SK-N-SH (cell line): ENCODE data around the gene B3GAT3. TPM values are rescaled to one million over a fixed set of nuclear protein-coding genes. Genes with fewer than 3 reads are reported as not detected.

Experiments used
- CTCF ChIA-PET: fragments of 300-600, 350-600 bp; formaldehyde crosslinking; extraction: SDS; loops from one replicate; lab custom pipeline; 2021; lab: Yijun Ruan, JAX
- POLR2A ChIA-PET: fragments of 350-600 bp; sonication (Branson Sonifier 250); formaldehyde crosslinking; extraction: SDS; loops from one replicate; lab custom pipeline; 2020; ENCODE audit warnings: antibody characterized with exemption, inconsistent platforms; lab: Yijun Ruan, JAX
- DNase-seq: peaks from one replicate; pipeline ENCODE4 v3.0.0; 2012
- H2AFZ ChIP-seq: fragments of 200-600 bp; sonication (generic); 2 replicates; pipeline ENCODE4 v1.8.1; 2016; ENCODE audit warnings: antibody characterized with exemption, mild to moderate bottlenecking, low read depth
- H3F3A ChIP-seq: fragments of 200-600 bp; sonication (generic); replicated peaks from 2 replicates; pipeline ENCODE3; 2016; ENCODE audit warnings: antibody characterized with exemption, mild to moderate bottlenecking; ENCODE audit not compliant: insufficient read depth
- H3K27ac ChIP-seq, 2 experiments: fragments of 200-500 bp in 1 of 2; fragments of 200-600 bp in 1 of 2; sonication (Bioruptor generic) in 1 of 2; sonication (generic), shearing (Covaris generic) in 1 of 2; 2 replicates each; pipeline versions ENCODE4 v1.5.1 to v1.6.1; 2014 to 2016; ENCODE audit warnings: low read depth in 2 of 2, inconsistent platforms in 1 of 2, low read length in 1 of 2, mild to moderate bottlenecking in 1 of 2, mixed read lengths in 1 of 2
- H3K27me3 ChIP-seq: fragments of 200-600 bp; sonication (generic), shearing (Covaris generic); 2 replicates; pipeline ENCODE4 v1.6.1; 2016; ENCODE audit warnings: mixed run types; ENCODE audit not compliant: insufficient read depth
- H3K36me3 ChIP-seq, 2 experiments: fragments of 200-500 bp in 1 of 2; fragments of 200-600 bp in 1 of 2; sonication (Bioruptor generic) in 1 of 2; sonication (generic) in 1 of 2; replicated peaks in 1 of 2; 2 replicates each; pipeline versions ENCODE3 to v1.5.1; 2014 to 2016; ENCODE audit warnings: low read length in 1 of 2, mild to moderate bottlenecking in 1 of 2; ENCODE audit not compliant: insufficient read depth in 2 of 2, control insufficient read depth in 1 of 2
- H3K4me1 ChIP-seq, 2 experiments: fragments of 200-500 bp in 1 of 2; fragments of 200-600 bp in 1 of 2; sonication (Bioruptor generic) in 1 of 2; sonication (generic), shearing (Covaris generic) in 1 of 2; 2 replicates each; pipeline versions ENCODE4 v1.5.1 to v1.6.1; 2014 to 2016; ENCODE audit warnings: low read depth in 1 of 2, low read length in 1 of 2, mixed run types in 1 of 2; ENCODE audit not compliant: insufficient read depth in 2 of 2, control insufficient read depth in 1 of 2
- H3K4me2 ChIP-seq: fragments of 200-600 bp; sonication (generic), shearing (Covaris generic); 2 replicates; pipeline ENCODE4 v1.6.1; 2017; ENCODE audit warnings: mixed run types
- H3K4me3 ChIP-seq, 2 experiments: fragments of 200-500 bp in 1 of 2; fragments of 200-600 bp in 1 of 2; sonication (Bioruptor generic) in 1 of 2; sonication (generic), shearing (Covaris generic) in 1 of 2; 2 replicates each; pipeline versions ENCODE4 v1.5.1 to v1.8.1; 2014 to 2016; ENCODE audit warnings: low read depth in 2 of 2, inconsistent platforms in 1 of 2, low read length in 1 of 2, mild to moderate bottlenecking in 1 of 2, mixed read lengths in 1 of 2, moderate library complexity in 1 of 2
- H3K79me2 ChIP-seq: fragments of 200-600 bp; sonication (generic); 2 replicates; pipeline ENCODE4 v1.8.1; 2017; ENCODE audit warnings: mild to moderate bottlenecking; ENCODE audit not compliant: insufficient read depth
- H3K9ac ChIP-seq: fragments of 200-600 bp; sonication (generic); 2 replicates; pipeline ENCODE4 v1.6.1; 2017; ENCODE audit warnings: mixed run types
- H3K9me2 ChIP-seq: fragments of 200-600 bp; sonication (generic); 2 replicates; pipeline ENCODE4 v1.6.1; 2017; ENCODE audit warnings: mixed run types
- H3K9me3 ChIP-seq: fragments of 200-600 bp; sonication (generic); 2 replicates; pipeline ENCODE4 v1.6.1; 2017; ENCODE audit warnings: mixed run types, mild to moderate bottlenecking, moderate library complexity
- H4K20me1 ChIP-seq: fragments of 200-600 bp; sonication (generic); 2 replicates; pipeline ENCODE4 v1.6.1; 2017; ENCODE audit warnings: mild to moderate bottlenecking, mixed run types; ENCODE audit not compliant: insufficient read depth
- CHD2 ChIP-seq: fragments of 150-350 bp; IDR thresholded peaks from 2 replicates; pipeline ENCODE4 v1.6.1; 2018; ENCODE audit warnings: low read length; ENCODE audit not compliant: partially characterized antibody
- CTCF ChIP-seq: fragments of 200-600 bp; sonication (generic); IDR thresholded peaks from 2 replicates; pipeline ENCODE4 v1.6.1; 2017; ENCODE audit warnings: antibody characterized with exemption, mild to moderate bottlenecking, moderate library complexity
- ELF1 ChIP-seq: IDR thresholded peaks from 2 replicates; pipeline ENCODE4 v1.4.0; 2012
- EP300 ChIP-seq, 2 experiments: IDR thresholded peaks; 2 replicates each; pipeline versions ENCODE4 v1.4.0 to v1.6.1; 2012; ENCODE audit warnings: borderline replicate concordance in 1 of 2, low read depth in 1 of 2, low read length in 1 of 2
- EZH2phosphoT487 ChIP-seq: fragments of 200-600 bp; sonication (generic); IDR thresholded peaks from 2 replicates; pipeline ENCODE4 v1.6.1; 2017; ENCODE audit warnings: low read depth, mixed run types, mild to moderate bottlenecking, antibody characterized with exemption, moderate library complexity, borderline replicate concordance
- FOSL2 ChIP-seq: IDR thresholded peaks from 2 replicates; pipeline ENCODE4 v1.4.0; 2012; ENCODE audit warnings: low read depth, mild to moderate bottlenecking, moderate library complexity, borderline replicate concordance
- FOXJ3 ChIP-seq: sonication (generic); formaldehyde crosslinking; IDR thresholded peaks from 2 replicates; pipeline ENCODE4 v1.5.1; 2020; ENCODE audit warnings: mild to moderate bottlenecking, missing genetic modification reagents
- FOXM1 ChIP-seq: IDR thresholded peaks from 2 replicates; pipeline ENCODE4 v1.4.0; 2012; ENCODE audit warnings: low read depth, mild to moderate bottlenecking
- GABPA ChIP-seq: IDR thresholded peaks from 2 replicates; pipeline ENCODE4 v1.4.0; 2012; ENCODE audit warnings: low read depth, mild to moderate bottlenecking
- IRF3 ChIP-seq: fragments of 150-350 bp; IDR thresholded peaks from 2 replicates; pipeline ENCODE4 v1.6.1; 2016; ENCODE audit warnings: mild to moderate bottlenecking, low read depth, low read length
- MEF2A ChIP-seq: IDR thresholded peaks from 2 replicates; pipeline ENCODE4 v1.4.0; 2012; ENCODE audit warnings: low read depth, borderline replicate concordance
- MXI1 ChIP-seq: IDR thresholded peaks from 2 replicates; pipeline ENCODE4 v1.6.1; 2012; ENCODE audit warnings: mild to moderate bottlenecking, low read depth, low read length, improper control_type of control experiment
- NFIC ChIP-seq: IDR thresholded peaks from 2 replicates; pipeline ENCODE4 v1.4.0; 2012; ENCODE audit warnings: borderline replicate concordance
- RAD21 ChIP-seq: IDR thresholded peaks from 2 replicates; pipeline ENCODE4 v1.6.1; 2012; ENCODE audit warnings: mild to moderate bottlenecking, low read length
- RCOR1 ChIP-seq: fragments of 150-350 bp; IDR thresholded peaks from 2 replicates; pipeline ENCODE4 v1.6.1; 2017; ENCODE audit warnings: antibody characterized with exemption, low read length
- RFX5 ChIP-seq: IDR thresholded peaks from 2 replicates; pipeline ENCODE4 v1.6.1; 2012; ENCODE audit warnings: mild to moderate bottlenecking, improper control_type of control experiment, low read length
- SIN3A ChIP-seq: IDR thresholded peaks from 2 replicates; pipeline ENCODE4 v1.6.1; 2012; ENCODE audit warnings: low read depth, mild to moderate bottlenecking, low read length, moderate library complexity, borderline replicate concordance
- SMC3 ChIP-seq: IDR thresholded peaks from 2 replicates; pipeline ENCODE4 v1.6.1; 2012; ENCODE audit warnings: low read depth, low read length, improper control_type of control experiment
- TEAD4 ChIP-seq: IDR thresholded peaks from 2 replicates; pipeline ENCODE4 v1.4.0; 2012; ENCODE audit warnings: mild to moderate bottlenecking, borderline replicate concordance; ENCODE audit not compliant: insufficient read depth
- YY1 ChIP-seq: IDR thresholded peaks from 2 replicates; pipeline ENCODE4 v1.4.0; 2012; ENCODE audit warnings: low read depth, mild to moderate bottlenecking
- ZBTB33 ChIP-seq: IDR thresholded peaks from 2 replicates; pipeline ENCODE4 v1.4.0; 2012; ENCODE audit warnings: low read depth, borderline replicate concordance
- WGBS: methylation state at CpG from one replicate; pipeline ENCODE4 v1.1.6; 2017; ENCODE audit warnings: low lambda C conversion rate; 5-methylcytosine and 5-hydroxymethylcytosine counted together
- polyA plus RNA-seq, 3 experiments: library from polyadenylated mRNA; depleted of rRNA; stranded (reverse); fragments of >200 nt; gene quantifications; 2 replicates each; pipeline ENCODE4 v1.2.3, GENCODE V29; 2012

B3GAT3 gene
- polyA plus RNA-seq, 1 of the 3 experiments (the other 2 are of a cell fraction), result 104 TPM

- 91% methylated on average over 13 of the region's 13 CpGs for WGBS
- no peaks in the 10 kb centered on the region for H3K9me3 ChIP-seq
- no peak overlapping the region for H3K27ac ChIP-seq
- peaks cover 12 to 26% of the 10 kb centered on the region in 2 experiments for H3K36me3 ChIP-seq
- H3K4me1 ChIP-seq, result peaks cover 7 to 13% of the 10 kb centered on the region in 2 experiments; a peak in 3 of 4 replicates
- ChIA-PET CTCF (interaction anchor here (0.6 to 1.9 kb wide), 2 partner anchors 7 to 209 kb away, joined by 4 to 18 read pairs; partner anchors contain the start of gene EML3), POLR2A (no interaction called here)
- H3K4me3 ChIP-seq, result no peak overlapping the region
- H3K9me2 ChIP-seq, result no peaks in the 10 kb centered on the region
- no peak overlapping the region for H3K4me2 ChIP-seq
- TF ChIP-seq RAD21 (no peak), NFIC (no peak), EP300 (IDR thresholded peaks at IDR 0.05; ENCODE audit: borderline replicate concordance in 1 of 2, low read depth in 1 of 2, low read length in 1 of 2) (no peak), SMC3 (no peak), MXI1 (no peak), SIN3A (no peak), IRF3 (no peak), FOXJ3 (CRISPR knock-in tag) (no peak), RFX5 (no peak), YY1 (no peak), ELF1 (no peak), TEAD4 (no peak)
- no peak for DNase-seq
- H2AFZ ChIP-seq, result no peak overlapping the region
- H3K27me3 ChIP-seq, result no peaks in the 10 kb centered on the region
- peaks cover 6% of the 10 kb centered on the region for H3F3A ChIP-seq
- H4K20me1 ChIP-seq, result no peaks in the 10 kb centered on the region
- no peak overlapping the region for H3K9ac ChIP-seq
- peaks cover 19% of the 10 kb centered on the region for H3K79me2 ChIP-seq
Observed at GRCh38 chr11:62604460-62605120, 17.2 kb downstream of the B3GAT3 start.

- no peak overlapping the region for H3K4me3 ChIP-seq
- ChIA-PET POLR2A (interaction anchor here (0.6 to 4.2 kb wide), 2 partner anchors 8 to 12 kb away, joined by 3 to 59 read pairs; partner anchors contain the start of genes EML3 and TUT1), CTCF (interaction anchor here (1.9 kb wide), 1 partner anchor 8 kb away, joined by 18 read pairs; the partner anchor contains the start of gene EML3)
- peaks cover 13 to 26% of the 10 kb centered on the region in 2 experiments for H3K36me3 ChIP-seq
- H4K20me1 ChIP-seq, result no peaks in the 10 kb centered on the region
- no peak overlapping the region for H3K9ac ChIP-seq
- peaks cover 27% of the 10 kb centered on the region for H3K79me2 ChIP-seq
- no peak for DNase-seq
- no peaks in the 10 kb centered on the region for H3K27me3 ChIP-seq
- H3K4me1 ChIP-seq, result peaks cover 9 to 18% of the 10 kb centered on the region in 2 experiments; a peak in 3 of 4 replicates
- H3K9me2 ChIP-seq, result no peaks in the 10 kb centered on the region
- peaks cover 7% of the 10 kb centered on the region for H3F3A ChIP-seq
- 99% methylated on average over 8 of the region's 8 CpGs for WGBS
- H3K27ac ChIP-seq, result no peak overlapping the region
- no peaks in the 10 kb centered on the region for H3K9me3 ChIP-seq
- H2AFZ ChIP-seq, result no peak overlapping the region
- no peak overlapping the region for H3K4me2 ChIP-seq
- TF ChIP-seq RCOR1 (no peak), FOSL2 (no peak), ZBTB33 (no peak), RAD21 (no peak), EZH2phosphoT487 (no peak), GABPA (no peak), CTCF (no peak), SMC3 (no peak), MEF2A (no peak), YY1 (no peak), CHD2 (no peak), SIN3A (no peak), FOXM1 (no peak)
Observed at GRCh38 chr11:62603776-62604299, 17.9 kb downstream of the B3GAT3 start.
